ENCODE results near the gene PIGQ. TPM values are rescaled to one million over a fixed set of nuclear protein-coding genes. Genes with fewer than 3 reads are reported as not detected.

PIGQ gene
- total and polyA plus RNA-seq, 2 of the 8 experiments (the other 6 are each of a cell fraction or from before 2014, with no cell fraction given) = 36.0 to 49.2 TPM

DNA sequence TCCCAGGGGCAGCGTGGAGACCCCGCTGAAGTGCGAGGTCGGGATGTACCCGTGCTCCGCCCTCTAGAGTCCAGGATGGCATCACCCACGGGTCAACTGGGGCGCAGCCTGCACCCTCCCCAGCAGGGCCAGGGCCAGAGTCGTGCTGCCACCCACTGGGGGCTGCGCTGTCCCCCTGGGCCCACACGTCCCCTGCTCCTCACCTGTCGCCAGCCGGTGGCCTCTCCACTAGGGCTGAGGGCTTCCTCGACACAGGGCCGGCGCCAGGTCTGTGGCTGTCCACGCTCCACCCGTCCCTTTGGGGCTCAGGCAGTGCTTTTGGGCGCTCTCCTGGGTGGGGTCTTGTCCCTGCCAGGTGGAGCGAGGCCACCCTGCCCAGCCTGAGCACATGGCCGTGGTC lies 21.2 kb upstream of the PIGQ start (continued):
- no peak for TF ChIP-seq SIN3A (conservative IDR thresholded peaks at IDR 0.05 in 1 of 2, IDR thresholded peaks at IDR 0.05 in 1 of 2; ENCODE audit: low read depth in 1 of 2, low read length in 2 of 2)

Measured in H1 (cell line).